Calu3 (cell line): Measurements from ENCODE around the gene FMNL1. TPM values are rescaled to one million over a fixed set of nuclear protein-coding genes. Genes with fewer than 3 reads are reported as not detected.

Experiments
- Bru-seq: library from RNA; stranded (reverse); fragments of 400-500 nt; gene quantifications from one replicate; lab custom pipeline; 2021; lab: Mats Ljungman, UMichigan
- BruChase-seq, 2 experiments: library from RNA; stranded (reverse); fragments of 400-500 nt; gene quantifications; one replicate each; lab custom pipeline; 2021; lab: Mats Ljungman, UMichigan
- BruUV-seq: library from RNA; stranded (reverse); fragments of 400-500 nt; replicated peaks from 2 replicates; lab custom pipeline; 2021; lab: Mats Ljungman, UMichigan
- CTCF ChIA-PET: fragments of 300-600 bp; sonication (Branson Sonifier 250); formaldehyde crosslinking; loops from one replicate; lab custom pipeline; 2022; ENCODE audit warnings: antibody characterized with exemption; lab: Charles Lee
- DNase-seq: peaks from one replicate; pipeline ENCODE4 v3.0.0; 2022
- H3K27ac Mint-ChIP-seq: one replicate; pipeline ENCODE4 v1.8.0; 2022; ENCODE audit warnings: mixed read lengths; ENCODE audit not compliant: unreplicated experiment
- H3K27me3 Mint-ChIP-seq: one replicate; pipeline ENCODE4 v1.8.0; 2022; ENCODE audit warnings: mixed read lengths; ENCODE audit not compliant: unreplicated experiment
- H3K36me3 Mint-ChIP-seq: one replicate; pipeline ENCODE4 v1.8.0; 2022; ENCODE audit warnings: mild to moderate bottlenecking, moderate library complexity, mixed read lengths; ENCODE audit not compliant: insufficient read depth, unreplicated experiment
- H3K4me1 Mint-ChIP-seq: one replicate; pipeline ENCODE4 v1.8.0; 2022; ENCODE audit warnings: mild to moderate bottlenecking, low read depth, mixed read lengths; ENCODE audit not compliant: unreplicated experiment
- H3K4me3 Mint-ChIP-seq: one replicate; pipeline ENCODE4 v1.8.0; 2022; ENCODE audit warnings: mild to moderate bottlenecking, low read depth, moderate library complexity, mixed read lengths; ENCODE audit not compliant: unreplicated experiment
- H3K9me3 Mint-ChIP-seq: one replicate; pipeline ENCODE4 v1.8.0; 2022; ENCODE audit warnings: low read depth, mixed read lengths; ENCODE audit not compliant: unreplicated experiment
- intact Hi-C: fragments of 100-400 bp; cut with micrococcal nuclease; formaldehyde crosslinking; loops from one replicate; pipeline ENCODE4 v1.10.0; 2022; ENCODE audit not compliant: unreplicated experiment
- long read RNA-seq: library from polyadenylated mRNA; stranded (forward); transcript quantifications from one replicate; pipeline ENCODE4 v2.0.0, GENCODE V29; 2022
- total RNA-seq: library from RNA; stranded (reverse); gene quantifications from 2 replicates; pipeline ENCODE4 v1.2.3, GENCODE V29; 2022
- TF ChIP-seq, protein P1 (sequence below): fragments of 200-600 bp; IDR thresholded peaks from one replicate; pipeline ENCODE4 v1.8.0; 2022; ENCODE audit warnings: antibody characterized with exemption; ENCODE audit not compliant: unreplicated experiment

FMNL1 gene, protein sequence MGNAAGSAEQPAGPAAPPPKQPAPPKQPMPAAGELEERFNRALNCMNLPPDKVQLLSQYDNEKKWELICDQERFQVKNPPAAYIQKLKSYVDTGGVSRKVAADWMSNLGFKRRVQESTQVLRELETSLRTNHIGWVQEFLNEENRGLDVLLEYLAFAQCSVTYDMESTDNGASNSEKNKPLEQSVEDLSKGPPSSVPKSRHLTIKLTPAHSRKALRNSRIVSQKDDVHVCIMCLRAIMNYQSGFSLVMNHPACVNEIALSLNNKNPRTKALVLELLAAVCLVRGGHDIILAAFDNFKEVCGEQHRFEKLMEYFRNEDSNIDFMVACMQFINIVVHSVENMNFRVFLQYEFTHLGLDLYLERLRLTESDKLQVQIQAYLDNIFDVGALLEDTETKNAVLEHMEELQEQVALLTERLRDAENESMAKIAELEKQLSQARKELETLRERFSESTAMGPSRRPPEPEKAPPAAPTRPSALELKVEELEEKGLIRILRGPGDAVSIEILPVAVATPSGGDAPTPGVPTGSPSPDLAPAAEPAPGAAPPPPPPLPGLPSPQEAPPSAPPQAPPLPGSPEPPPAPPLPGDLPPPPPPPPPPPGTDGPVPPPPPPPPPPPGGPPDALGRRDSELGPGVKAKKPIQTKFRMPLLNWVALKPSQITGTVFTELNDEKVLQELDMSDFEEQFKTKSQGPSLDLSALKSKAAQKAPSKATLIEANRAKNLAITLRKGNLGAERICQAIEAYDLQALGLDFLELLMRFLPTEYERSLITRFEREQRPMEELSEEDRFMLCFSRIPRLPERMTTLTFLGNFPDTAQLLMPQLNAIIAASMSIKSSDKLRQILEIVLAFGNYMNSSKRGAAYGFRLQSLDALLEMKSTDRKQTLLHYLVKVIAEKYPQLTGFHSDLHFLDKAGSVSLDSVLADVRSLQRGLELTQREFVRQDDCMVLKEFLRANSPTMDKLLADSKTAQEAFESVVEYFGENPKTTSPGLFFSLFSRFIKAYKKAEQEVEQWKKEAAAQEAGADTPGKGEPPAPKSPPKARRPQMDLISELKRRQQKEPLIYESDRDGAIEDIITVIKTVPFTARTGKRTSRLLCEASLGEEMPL
- total RNA-seq, result 8.5 and 9.6 TPM in 2 replicates
- Bru-seq, nascent RNA, result percentile 26 among the genes with signal in this experiment
- BruChase-seq, experiment 1, labeled RNA remaining after a 6-hour chase, result percentile 35 among the genes with signal in this experiment
- percentile 31 among the genes with signal in this experiment for BruChase-seq, experiment 2, labeled RNA remaining after a 2-hour chase
- long read RNA-seq, partial matches to known transcripts, result 0 of 1 reads
- long read RNA-seq, other reads (novel, unspliced or antisense), result 1 of 1 reads

DNA sequence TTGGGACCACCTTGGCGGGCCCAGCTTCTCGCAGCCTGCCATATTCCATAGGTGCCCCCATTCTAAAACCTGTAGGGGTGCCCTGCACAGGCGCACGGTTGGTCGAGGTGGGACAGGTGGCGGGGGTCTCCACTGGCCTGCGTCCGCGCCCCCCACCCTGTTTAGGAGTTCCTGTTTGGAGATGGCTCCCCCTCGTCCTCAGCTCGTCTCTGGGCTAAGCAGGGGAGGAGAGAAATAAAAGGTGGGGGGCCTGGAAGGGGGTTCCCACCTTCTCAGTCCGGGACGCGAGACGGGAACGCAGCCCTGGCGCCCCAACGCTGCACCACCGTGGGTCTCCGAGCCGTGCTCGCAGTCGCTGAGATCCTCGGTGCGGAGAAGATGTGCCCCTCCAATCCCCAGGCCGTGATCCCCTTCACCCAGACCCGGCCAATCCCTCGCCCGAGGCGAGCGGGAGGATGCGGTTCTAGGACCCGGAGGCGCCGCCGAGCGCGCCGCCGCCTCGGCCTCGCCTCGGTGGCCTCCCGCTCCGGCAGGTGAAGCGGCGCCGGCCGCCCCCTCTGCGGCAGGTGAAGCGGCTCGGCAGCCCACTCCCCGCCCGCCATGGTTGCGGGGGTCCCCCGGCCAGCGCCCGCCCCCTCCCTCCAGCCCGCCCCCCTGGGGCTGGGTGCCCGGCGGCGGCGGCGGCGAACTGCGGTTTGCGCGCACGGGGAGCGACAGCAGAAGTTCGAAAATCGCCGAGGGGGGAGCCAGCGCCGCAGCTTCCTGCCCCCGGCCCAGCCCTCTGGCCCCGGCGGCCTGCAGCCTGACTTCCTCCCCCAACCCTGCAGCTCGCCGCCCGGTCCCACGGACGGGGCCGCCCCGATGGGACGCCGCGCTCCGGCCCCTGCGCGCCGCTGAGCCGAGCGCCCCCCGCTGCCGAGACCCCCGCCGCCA, at the start of gene FMNL1:
Gene FMNL1, plus strand, starts transcription at position 805 of the 933 bp plus-strand sequence. CDS start 240 bp downstream, outside the sequence.
- H3K9me3 Mint-ChIP-seq, result no peaks in the 10 kb centered on the region
- CTCF ChIA-PET, result interaction anchor here (1.0 to 3.8 kb wide), 3 partner anchors 9 to 86 kb away, joined by 4 to 66 read pairs (median 32); partner anchors contain the start of gene ACBD4
- peak within 1 kb of the TSS; percentile 72 for H3K4me3 Mint-ChIP-seq
- H3K36me3 Mint-ChIP-seq, result peaks cover 16% of the 10 kb centered on the region
- peaks cover 15% of the 10 kb centered on the region for H3K4me1 Mint-ChIP-seq
- peaks cover 46% of the 10 kb centered on the region for H3K27me3 Mint-ChIP-seq
- DNase-seq, result peak; percentile 53
- intact Hi-C loops, result no loop called here
- peak within 1 kb of the TSS; percentile 60 for H3K27ac Mint-ChIP-seq
- BruUV-seq, result no TSS peak
- TF ChIP-seq, protein P1, sequence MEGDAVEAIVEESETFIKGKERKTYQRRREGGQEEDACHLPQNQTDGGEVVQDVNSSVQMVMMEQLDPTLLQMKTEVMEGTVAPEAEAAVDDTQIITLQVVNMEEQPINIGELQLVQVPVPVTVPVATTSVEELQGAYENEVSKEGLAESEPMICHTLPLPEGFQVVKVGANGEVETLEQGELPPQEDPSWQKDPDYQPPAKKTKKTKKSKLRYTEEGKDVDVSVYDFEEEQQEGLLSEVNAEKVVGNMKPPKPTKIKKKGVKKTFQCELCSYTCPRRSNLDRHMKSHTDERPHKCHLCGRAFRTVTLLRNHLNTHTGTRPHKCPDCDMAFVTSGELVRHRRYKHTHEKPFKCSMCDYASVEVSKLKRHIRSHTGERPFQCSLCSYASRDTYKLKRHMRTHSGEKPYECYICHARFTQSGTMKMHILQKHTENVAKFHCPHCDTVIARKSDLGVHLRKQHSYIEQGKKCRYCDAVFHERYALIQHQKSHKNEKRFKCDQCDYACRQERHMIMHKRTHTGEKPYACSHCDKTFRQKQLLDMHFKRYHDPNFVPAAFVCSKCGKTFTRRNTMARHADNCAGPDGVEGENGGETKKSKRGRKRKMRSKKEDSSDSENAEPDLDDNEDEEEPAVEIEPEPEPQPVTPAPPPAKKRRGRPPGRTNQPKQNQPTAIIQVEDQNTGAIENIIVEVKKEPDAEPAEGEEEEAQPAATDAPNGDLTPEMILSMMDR, result no peak

DNA sequence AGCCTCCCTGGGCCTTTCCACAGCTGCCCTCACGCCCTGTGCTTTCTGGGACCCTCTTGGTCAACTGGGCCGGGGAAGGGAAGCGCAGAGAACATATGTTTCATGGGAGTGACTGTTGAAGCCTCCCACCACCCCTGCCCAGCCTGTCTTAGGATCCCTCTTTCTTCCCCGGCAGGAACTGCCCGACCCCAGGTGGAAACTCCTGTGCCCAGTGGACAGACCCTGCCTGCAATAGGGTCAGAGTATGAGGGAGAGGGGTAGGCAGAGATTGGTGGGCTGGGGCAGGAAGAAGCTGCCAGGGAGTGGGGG, 49.5 kb upstream of the FMNL1 start:
- TF ChIP-seq, protein P1, result no peak
- H3K4me1 Mint-ChIP-seq, result peaks cover 62% of the 10 kb centered on the region
- H3K9me3 Mint-ChIP-seq, result no peaks in the 10 kb centered on the region
- peak overlapping the region; percentile 63 for H3K4me3 Mint-ChIP-seq
- H3K27me3 Mint-ChIP-seq, result no peaks in the 10 kb centered on the region
- CTCF ChIA-PET, result interaction anchor here (0.7 to 4.3 kb wide), 11 partner anchors 11 to 1745 kb away, joined by 4 to 96 read pairs (median 11); partner anchors contain the start of genes ACBD4, HEXIM1, HEXIM2 and NMT1
- H3K36me3 Mint-ChIP-seq, result peaks cover 49% of the 10 kb centered on the region
- intact Hi-C loops, result loop anchor here (1.0 to 2.0 kb wide), 3 partner anchors 24 to 37 kb away; partner anchors contain the start of genes ACBD4 and HEXIM1
- no TSS peak for BruUV-seq
- no peak for DNase-seq
- peak overlapping the region; percentile 96 for H3K27ac Mint-ChIP-seq

DNA sequence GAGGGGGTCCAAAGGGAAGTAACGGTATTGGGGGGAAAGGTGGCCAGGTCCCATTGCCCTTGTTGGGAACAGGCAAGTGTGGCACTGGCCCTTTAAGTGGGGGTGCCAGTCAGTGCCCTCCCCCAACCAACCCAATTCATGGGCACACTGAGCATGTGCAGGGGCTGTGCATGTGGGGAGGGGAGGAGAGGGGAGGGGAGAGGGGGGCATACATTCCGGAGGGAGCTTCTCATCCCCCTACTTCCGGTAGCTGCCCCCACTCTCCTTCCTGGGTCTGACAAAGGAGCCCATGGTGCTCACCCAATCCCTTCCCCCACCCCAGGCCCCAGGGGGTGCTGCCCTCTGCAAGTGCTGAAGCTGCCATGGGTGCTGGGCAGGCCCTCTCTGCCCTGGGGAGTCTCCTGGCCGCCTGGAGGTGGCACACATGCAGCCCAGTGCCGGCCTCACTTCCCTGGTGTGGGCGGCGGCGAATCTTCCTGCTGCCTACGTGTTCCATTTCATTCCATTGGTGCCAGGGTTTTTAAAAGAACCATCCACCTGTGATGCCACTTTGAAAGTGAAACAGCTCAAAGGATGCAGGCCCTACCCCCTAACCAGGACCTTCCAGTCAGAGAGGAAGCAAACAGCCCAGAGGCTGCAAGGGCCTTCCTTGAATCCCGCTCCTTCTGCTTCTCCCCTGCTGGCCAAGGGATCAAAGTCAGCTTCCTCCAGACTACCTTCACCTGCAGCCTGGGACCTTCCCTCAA, 49.0 kb upstream of the FMNL1 start:
- Mint-ChIP-seq H3K36me3 (peaks cover 49% of the 10 kb centered on the region), H3K4me1 (peaks cover 62% of the 10 kb centered on the region), H3K27me3 (no peaks in the 10 kb centered on the region), H3K27ac (peak overlapping the region; percentile 96), H3K9me3 (no peaks in the 10 kb centered on the region), H3K4me3 (peak overlapping the region; percentile 63)
- BruUV-seq, result TSS peak; percentile 54
- intact Hi-C loops, result loop anchor here (1.0 to 2.0 kb wide), 3 partner anchors 24 to 37 kb away; partner anchors contain the start of genes ACBD4 and HEXIM1
- TF ChIP-seq, protein P1, result peak; percentile 28
- DNase-seq, result peak; percentile 99
- CTCF ChIA-PET, result interaction anchor here (0.7 to 4.3 kb wide), 13 partner anchors 10 to 1744 kb away, joined by 3 to 96 read pairs (median 7); partner anchors contain the start of genes ACBD4, HEXIM1, HEXIM2 and NMT1
